HG02588 (cell line): Measurements from ENCODE around the gene TAGAP.
"Not testable (repeated sequence)": the region's sequence is repeated elsewhere in the genome, so short reads cannot be mapped to it uniquely, and the experiment has no call there.

Source experiments
- ATAC-seq: cut with Tn5 transposase; IDR thresholded peaks from one replicate; pipeline ENCODE4 v1.9.1; 2021; ENCODE audit warnings: mild to moderate bottlenecking, moderate library complexity; ENCODE audit not compliant: unreplicated experiment

The TAGAP gene

DNA sequence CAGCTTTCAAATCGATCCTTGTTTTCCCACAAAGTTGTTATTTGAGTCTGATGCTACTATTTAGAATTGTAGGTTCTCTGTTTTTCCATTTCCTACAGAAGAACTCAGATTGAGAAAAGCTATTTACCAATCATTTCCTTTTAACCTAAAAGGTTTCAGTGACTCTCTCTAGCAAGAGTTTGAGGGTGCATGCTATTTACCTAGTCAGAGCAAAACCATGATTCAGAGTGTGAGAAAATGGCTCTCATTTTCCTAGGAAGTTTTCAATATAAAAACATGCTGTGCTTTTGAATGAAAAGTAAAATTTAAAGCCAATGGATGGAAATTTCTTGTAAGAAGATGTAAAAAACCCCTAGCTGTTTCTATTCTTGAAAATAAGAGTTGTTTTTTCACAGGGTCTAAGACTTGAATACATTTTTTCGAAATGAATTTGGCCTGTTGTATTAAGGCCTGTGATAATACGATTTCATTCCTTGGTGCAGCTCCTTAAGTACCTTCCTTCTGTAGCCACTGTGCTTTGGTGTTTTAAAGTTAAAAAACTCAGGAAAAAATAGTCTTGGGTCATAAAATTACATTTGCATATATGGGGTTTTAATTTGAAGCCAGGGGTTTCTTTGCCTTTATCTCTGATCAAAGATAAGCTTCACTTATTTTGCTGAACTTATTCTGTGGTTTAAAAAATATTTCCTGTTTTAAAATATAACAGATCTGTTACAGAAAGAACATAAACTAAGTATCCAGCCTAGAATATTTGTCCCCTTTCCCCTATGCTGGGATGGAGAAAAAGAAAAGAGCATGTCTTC lies 26.8 kb downstream of the TAGAP start:
- no peak for ATAC-seq

DNA sequence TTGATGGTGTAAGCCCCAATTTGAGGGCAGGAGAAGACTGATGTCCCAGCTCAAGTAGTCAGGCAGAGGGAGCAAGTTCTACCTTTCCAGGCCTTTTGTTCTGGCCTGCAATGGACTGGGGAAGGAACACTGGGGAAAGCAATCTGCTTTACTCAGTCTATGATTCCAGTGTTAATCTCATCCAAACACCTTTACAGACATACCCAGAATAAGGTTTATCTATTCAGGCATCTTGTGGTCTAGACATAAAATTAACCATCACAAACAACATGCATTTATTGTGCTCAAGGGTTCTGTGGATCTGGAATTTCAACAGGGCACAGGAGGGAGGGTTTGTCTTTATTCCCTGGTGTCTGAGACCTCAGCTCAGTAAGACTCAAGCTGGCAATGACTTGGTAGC lies 30.4 kb downstream of the TAGAP start:
- no peak for ATAC-seq

DNA sequence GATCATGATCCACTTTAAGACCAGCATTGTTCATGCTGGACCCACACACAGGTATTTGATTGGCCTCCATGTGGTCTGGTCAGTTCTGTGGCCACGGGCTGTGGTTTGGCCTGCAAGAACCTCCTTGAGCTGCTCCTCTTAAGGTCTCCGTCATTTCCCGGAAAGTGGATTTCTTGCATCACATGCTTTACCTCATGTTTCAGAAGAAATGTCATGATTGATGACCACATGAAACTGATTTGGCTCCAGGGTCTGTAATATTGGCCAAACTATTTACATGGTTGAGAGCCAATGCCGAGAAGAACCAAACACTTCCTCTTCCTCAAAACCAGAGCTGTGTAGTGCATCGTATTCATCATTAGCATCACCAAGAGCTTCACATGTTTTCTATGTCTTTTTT lies 31.6 kb downstream of the TAGAP start:
- ATAC-seq, result no peak

DNA sequence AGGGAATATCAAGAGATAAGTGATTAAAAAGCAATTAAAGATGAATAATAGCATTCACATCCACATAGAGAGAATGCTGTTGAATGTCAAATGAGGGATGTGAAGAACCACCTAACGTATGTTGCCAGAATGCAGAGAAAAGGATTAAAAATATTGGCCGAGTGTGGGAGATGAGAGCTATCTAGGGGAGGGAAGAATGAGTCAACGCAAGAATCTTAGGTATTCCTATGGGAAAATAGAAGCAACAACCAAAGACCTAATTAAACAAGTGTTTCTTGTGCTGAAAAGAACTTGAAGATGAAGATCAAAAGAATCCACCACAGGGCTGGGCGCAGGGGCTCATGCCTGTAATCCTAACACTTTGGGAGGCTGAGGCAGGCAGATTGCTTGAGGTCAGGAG lies 32.6 kb downstream of the TAGAP start:
- ATAC-seq, result no peak

DNA sequence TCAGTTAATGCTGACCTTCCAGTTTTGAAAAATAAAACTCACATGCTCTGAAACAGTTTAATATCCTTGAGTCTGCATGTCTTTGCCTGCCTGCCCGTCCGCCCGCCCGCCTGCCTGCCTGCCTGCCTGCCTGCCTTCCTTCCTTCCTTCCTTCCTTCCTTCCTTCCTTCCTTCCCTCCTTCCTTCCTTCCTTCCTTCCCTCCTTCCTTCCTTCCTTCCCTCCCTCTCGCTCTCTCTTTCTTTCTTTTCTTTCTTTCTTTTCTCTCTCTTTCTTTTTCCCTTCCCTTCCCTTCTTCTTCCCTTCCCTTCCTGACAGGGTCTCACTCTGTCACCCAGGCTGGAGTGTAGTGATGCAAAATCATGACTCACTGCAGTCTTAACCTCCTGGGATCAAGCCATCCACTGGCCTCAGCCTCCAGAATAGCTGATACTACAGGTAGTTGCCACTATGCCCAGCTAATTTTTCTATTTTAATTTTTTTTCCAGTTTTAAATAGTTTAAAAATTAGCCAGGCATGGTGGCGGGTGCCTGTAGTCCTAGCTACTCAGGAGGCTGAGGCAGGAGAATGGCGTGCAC lies 34.7 kb downstream of the TAGAP start:
- ATAC-seq, result not testable (repeated sequence)

DNA sequence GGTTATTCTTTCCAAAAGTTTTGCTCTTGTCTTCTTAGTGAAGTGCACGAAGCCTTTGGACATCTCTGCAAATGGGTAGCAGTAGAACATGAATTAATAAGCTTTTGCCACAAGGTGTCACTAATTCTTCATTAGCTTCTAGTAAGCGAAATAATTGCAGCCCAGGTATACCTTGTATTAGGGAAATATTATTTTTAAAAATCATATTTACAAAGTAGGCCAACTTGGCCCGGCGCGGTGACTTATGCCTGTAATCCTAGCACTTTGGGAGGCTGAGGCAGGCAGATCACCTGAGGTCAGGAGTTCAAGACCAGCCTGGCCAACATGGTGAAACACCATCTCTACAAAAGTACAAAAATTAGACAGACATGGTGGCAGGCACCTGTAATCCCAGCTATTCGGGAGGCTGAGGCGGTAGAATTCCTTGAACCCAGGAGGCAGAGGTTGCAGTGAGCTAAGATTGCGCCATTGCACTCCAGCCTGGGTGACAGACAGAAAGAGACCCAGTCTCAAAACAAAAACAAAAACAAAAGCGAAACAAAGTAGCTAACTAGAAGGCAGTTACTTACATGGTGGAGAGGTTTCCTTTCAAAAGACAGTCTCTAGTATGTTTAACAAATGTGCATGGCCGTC lies 36.0 kb downstream of the TAGAP start:
- no peak for ATAC-seq

DNA sequence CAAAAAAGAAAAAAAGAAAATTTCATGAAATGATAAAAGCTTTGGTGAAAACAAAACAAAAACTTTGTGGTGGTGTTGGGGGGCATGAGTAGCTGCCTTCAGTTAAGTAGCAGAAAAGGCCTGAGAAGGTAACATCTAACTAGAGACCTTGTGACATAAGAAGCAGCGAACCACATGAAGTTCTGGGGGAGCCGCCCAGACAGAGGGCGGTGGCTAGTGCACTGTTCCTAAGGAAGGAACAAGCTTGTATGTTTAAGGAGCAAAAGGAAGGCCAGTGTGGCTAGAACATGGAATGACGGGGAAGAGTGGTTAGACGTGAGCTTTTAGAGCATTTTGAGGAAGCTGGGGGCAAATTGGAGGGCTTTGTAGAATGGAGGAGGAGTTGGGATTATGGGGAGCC lies 37.3 kb downstream of the TAGAP start:
- ATAC-seq, result no peak

GRCh38 chr6:159005436-159005835 lies 39.4 kb downstream of the TAGAP start:
- no peak for ATAC-seq

DNA sequence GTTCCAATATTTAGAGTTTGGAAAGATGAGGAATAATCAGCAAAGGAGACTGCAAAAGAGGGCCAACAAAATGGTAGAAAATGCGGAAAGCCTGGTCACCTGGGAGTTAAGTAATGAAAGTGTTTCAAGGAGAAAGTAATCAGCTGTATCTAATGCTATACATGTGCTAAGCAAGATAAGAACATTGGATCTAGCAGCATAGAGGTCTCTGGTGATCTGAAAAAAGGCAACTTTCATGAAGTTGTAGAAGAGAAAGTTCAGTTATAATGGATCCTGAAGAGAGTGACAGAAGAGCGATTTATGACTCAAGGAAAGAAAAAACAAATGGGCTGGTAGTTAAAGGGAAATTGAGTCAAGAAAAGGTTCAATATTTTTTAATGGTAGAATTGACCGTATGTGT lies 40.2 kb downstream of the TAGAP start:
- ATAC-seq, result no peak

DNA sequence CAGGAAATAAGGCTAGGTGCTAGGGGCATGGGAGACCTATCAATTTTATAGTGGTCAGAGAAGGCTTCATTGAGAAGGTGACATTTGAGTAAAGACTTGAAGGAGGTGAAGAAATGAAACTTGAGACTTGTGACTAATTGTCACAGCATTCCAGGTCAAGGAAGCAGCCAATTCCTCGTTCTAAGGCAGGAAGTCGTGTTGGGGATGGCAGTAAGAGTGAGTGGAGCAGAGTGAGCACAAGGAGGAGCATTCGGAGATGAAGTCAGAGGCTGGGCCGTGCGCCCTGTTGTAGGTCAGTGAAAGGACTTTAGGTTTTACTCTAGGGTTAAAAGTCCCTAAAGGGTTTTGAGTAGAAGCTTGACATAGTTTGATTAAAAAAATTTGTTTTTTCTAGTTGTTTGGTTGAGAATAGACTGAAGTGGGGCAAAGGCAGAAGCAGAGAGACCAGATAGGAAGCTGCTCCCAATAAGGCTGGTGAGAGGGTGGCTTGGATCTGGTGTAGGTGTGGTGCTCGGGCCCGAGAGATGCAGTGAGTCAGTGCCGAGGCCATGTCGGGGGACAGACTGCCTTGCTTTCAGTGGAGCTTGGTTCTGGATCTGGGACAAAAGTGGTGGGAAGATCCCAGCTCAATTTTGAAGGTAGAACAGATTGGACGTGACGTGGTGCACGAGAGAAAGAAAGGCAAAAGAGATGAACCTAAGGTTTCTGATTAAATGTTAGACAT lies 42.2 kb downstream of the TAGAP start:
- ATAC-seq, result no peak

DNA sequence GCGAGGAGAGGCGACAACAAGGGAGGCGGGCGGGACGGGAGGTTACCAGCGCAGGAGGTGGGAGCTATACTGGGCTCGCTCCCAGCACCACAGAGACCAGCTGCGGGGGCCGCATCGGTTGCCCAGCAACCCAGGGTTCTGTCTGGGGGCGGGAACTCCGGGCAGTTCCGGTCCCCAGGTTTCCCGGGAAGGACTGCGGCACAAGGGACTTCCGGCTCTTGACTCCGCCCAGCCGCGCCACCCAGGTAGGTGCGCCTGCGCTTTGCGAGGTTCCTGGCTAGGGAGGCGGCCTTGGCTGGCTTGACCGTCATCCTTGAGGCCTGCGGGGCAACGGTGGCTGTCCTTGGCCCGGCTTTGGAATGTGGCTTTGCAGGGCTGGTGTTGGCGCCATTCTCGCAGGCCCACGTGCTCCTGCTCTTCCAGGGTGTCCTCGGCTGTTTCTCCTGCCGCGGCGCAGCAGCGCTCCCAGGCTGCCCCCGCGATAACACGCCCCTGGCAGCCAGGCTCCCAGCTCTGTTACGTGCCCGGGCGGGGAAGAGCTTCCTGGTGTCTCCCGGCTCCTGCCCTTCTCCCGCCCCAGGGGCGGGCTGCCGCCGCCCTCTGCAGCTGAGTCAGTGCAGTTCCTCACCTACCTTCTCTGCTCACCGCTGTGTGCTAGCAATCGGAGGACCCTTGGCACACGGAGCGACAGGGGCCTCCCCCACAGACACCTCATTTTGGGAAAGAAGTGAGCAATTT lies 45.0 kb downstream of the TAGAP start, which contains the start of gene RSPH3:
Gene RSPH3, minus strand, starts transcription at position 537 of the 738 bp plus-strand sequence. CDS start 652 bp downstream, outside the sequence.
- ATAC-seq, result peak; percentile 93

DNA sequence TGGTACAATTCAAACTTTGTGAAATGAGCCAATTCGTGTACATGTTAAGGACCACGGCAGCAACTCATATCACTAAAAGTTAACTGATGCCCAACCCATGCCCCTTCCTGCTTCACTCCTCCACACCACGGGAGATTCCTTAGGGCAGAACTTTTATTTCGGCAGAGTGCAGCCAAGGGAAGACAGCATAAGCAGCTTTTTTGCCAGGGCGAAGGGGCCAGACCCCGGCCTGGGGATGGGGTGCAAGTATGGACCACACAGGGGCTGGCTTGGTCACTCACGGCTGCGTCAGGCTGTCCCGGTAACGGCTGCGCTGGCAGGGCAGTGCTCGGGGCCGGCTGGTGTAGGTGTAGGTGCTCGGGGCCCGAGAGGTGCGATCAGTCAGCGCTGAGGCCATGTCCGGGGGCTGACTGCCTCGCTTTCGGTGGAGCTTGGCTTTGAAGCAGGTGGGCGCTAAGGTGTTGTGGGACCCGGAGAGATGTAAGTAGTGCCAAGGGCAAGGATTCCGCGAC lies 45.6 kb downstream of the TAGAP start:
- ATAC-seq, result peak; percentile 26

DNA sequence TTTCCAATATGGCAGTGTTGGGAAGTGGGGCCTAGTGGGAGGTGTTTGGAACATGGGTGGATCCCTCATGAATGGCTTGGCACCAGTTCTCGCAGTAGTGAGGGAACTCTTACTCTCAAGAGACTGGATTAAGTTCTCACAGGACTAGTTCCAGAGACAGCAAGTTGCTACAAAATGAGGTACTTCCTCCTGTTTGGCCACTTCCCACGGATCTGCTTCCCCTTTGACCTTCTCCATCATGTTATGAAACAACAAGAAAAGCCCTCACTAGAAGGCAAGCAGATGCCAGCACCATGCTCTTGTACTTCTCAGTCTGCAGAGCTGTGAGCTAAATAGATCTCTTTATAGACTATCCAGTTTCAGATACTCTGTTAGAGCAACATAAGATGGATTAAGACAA lies 47.9 kb downstream of the TAGAP start:
- no peak for ATAC-seq

DNA sequence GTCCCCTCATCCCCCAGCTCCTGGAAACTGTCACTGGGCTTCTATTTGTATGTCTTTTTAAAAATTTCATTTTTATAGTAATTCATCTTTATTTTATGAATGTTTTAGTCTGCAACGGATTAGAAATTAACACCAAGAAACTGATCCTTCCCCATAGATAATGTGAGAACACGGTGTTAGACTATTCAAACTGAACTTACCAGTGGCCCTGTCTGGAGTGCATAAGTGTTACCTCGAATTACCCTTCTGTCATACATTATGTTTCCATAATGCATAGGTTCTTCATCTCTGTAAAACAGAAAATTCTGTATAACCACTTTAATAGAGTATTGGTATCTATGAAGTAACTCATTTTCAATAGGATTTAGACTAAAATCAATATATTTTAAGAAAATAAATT lies 51.2 kb downstream of the TAGAP start:
- ATAC-seq, result no peak

DNA sequence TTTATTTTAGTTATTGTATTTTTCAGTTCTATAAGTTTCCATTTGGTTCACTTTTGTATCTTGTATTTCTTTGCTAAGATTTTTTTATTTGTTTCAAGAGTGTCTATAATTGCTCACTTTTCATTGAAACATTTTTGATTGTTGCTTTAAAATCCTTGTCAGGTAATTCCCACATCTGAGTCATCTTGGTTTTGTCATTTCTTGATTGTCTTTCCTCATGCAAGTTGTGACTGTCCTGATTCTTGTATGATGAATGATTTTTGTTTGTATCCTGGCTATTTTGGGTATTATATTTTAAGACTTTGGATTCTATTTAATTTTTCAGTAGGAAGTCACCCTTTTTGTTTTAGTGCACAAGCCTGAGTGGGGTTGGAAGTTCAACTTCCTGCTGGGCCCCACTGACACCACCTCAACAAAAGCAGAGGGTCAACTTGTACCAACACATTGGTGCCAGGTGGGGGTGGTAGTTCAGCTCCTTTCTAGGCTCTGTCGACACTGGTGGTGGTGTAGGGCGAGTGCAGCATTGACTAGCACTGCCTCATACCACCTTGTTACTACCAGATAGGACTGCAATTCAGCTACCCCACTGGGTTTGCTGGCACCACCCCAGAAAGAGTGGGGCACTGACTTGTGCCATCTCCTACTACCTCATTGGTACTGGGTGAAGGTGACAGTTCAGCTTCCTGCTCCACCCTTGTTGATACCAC lies 53.6 kb downstream of the TAGAP start:
- no peak for ATAC-seq

- not testable (repeated sequence) for ATAC-seq
Measured at GRCh38 chr6:158989711-158990110, 55.1 kb downstream of the TAGAP start.

- ATAC-seq, result no peak
Measured at GRCh38 chr6:158988477-158988876, 56.3 kb downstream of the TAGAP start.

GRCh38 chr6:158987657-158988056 lies 57.1 kb downstream of the TAGAP start:
- no peak for ATAC-seq
